Dermis microvascular lymphatic vessel endothelial cell (primary cell): ENCODE data around the gene ZBTB3. TPM values are rescaled to one million over a fixed set of nuclear protein-coding genes. Genes with fewer than 3 reads are reported as not detected.
"Not testable (repeated sequence)": the region's sequence is repeated elsewhere in the genome, so short reads cannot be mapped to it uniquely, and the experiment has no call there.

Experiments
- DNase-seq, 2 donors: peaks; one replicate each; pipeline versions ENCODE4 v3.0.0 to v3.0.0-alpha.2; 2010; ENCODE audit warnings: low read depth in 2 of 2
- total RNA-seq: library from RNA; depleted of rRNA; stranded (reverse); fragments of >200 nt; gene quantifications from 2 replicates; pipeline ENCODE4 v1.2.1, GENCODE V29; 2014

ZBTB3 gene
- 9.0 and 11.6 TPM in 2 replicates for total RNA-seq

GRCh38 chr11:62753736-62754603, at the start of gene ZBTB3:
TSS of gene ZBTB3 (minus strand) at chr11:62754160. CDS start at chr11:62753664, 496 bp downstream.
- peak; percentile 99 to 100 for DNase-seq

DNA sequence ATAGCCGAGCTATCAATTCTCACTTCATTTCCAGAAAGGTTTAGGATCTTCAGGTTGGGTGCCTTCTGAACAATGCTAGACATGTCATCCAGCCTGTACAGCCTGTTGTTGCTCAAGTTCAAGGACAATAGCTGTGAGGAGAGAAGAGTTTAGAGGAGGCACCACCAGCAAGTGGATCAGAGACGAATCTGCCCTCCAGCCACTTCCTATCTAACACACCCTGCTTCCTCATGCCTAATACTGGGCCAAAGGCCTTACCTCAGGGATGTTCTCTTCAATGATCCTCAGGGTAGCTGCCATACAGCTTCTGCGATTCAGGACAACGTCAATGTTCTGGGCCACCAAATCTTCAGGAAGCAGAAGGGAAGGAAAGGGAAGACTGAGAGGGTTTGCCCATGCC, 47.1 kb upstream of the ZBTB3 start:
- no peak for DNase-seq

DNA sequence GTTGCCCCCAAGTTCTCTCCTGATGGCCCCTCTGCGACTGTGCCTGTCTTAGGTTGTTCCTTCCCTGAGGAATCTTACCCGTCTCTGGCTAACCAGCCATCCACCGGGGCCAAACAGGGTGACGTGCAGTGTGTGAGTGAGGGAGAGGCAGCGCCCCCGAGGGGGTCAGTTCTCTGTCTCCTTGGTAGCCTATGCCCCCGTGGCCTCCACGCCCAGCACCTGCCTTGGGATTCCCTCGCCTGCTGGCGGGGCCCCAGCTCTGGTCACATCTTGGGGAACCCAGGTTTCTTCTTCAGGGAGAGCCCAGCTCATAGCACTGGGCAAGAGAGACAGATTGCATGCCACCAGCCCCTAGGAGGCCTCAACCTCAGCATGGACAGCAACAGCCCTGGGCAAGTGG, 45.5 kb upstream of the ZBTB3 start:
- DNase-seq, result no peak

GRCh38 chr11:62796281-62796680, 42.3 kb upstream of the ZBTB3 start:
- DNase-seq, result no peak

GRCh38 chr11:62794201-62794775, 40.3 kb upstream of the ZBTB3 start:
- no peak for DNase-seq

DNA sequence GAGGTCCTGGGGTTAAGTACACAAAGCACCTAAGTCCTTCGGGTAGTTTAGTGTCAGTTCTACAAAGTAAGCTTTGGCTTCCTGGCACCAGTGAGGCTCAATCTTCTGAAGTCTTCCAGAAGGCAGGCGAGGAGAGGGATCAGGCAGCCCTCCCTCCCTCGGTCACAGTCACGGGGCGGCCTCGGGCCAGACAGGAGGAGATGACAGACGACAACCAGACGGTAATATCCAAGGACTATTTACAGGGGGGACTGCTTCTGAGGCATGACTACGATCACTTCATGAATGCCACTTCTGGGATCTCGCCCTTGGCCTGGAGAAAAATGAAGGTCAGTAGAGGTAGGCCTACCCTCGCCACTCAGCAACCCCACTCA, 38.2 kb upstream of the ZBTB3 start:
- no peak for DNase-seq

- DNase-seq, result peak in 1 of 2 donors; percentile 78
Measured at GRCh38 chr11:62791501-62792201, 37.7 kb upstream of the ZBTB3 start, which contains the start of gene TMEM223. TSS of gene TMEM223 (minus strand) at chr11:62792006. CDS start at chr11:62791994, 12 bp downstream.

GRCh38 chr11:62789576-62789975, 35.6 kb upstream of the ZBTB3 start:
- no peak for DNase-seq

- DNase-seq, result no peak
Measured at GRCh38 chr11:62788991-62789390, 35.0 kb upstream of the ZBTB3 start.

GRCh38 chr11:62787005-62787759, 33.2 kb upstream of the ZBTB3 start, which contains the start of gene TMEM179B:
TSS of gene TMEM179B (plus strand) at chr11:62787402. CDS start at chr11:62787432, 30 bp downstream.
- peak; percentile 93 to 99 for DNase-seq

DNA sequence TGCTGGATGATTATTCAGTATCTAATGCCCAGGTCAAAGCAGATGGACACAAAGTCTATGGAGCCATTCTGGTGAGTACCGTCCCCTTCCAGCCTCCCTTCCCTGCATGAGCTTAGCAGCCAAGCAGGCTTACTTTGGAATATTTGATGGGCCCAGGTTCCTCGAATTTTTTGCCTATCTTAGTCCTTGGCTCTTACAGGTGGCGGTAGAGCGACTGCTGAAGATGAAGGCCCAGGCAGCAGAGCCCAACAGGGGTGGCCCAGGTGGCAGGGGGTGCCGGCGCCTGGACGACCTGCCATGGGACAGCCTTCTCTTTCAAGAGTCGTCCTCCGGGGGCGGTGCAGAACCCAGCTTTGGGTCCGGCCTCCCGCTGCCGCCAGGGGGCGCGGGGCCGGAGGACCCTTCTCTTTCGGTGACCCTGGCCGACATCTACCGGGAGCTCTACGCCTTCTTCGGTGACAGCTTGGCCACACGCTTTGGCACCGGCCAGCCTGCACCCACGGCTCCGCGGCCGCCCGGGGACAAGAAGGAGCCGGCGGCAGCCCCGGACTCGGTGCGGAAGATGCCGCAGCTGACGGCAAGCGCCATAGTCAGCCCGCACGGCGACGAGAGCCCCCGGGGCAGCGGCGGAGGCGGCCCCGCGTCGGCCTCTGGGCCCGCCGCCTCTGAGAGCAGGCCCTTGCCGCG, 32.5 kb upstream of the ZBTB3 start:
- DNase-seq, result peak; percentile 54 to 83

GRCh38 chr11:62782753-62783152, 28.8 kb upstream of the ZBTB3 start:
- no peak for DNase-seq

GRCh38 chr11:62778441-62778840, 24.5 kb upstream of the ZBTB3 start:
- no peak for DNase-seq

DNA sequence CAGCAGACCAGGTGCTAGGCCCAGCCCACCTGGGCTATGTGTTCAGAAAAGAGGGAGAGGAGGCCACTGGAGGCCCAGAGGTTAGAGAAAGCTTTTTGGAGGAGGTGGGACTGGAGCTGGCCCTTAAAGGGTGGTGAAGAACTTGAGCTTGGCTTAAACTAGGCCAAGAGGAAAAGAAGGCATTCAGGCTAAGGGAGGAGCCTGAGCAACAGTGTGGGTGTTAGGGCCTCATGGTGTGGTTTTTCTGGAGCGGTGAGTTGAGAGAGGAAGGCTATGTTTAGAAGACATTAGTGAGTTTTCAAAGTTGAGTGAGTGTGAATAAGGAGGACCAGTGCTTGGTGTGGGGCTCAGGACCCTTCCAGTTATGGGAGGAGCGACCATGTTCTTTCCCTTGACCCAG, 23.4 kb upstream of the ZBTB3 start:
- no peak for DNase-seq

DNA sequence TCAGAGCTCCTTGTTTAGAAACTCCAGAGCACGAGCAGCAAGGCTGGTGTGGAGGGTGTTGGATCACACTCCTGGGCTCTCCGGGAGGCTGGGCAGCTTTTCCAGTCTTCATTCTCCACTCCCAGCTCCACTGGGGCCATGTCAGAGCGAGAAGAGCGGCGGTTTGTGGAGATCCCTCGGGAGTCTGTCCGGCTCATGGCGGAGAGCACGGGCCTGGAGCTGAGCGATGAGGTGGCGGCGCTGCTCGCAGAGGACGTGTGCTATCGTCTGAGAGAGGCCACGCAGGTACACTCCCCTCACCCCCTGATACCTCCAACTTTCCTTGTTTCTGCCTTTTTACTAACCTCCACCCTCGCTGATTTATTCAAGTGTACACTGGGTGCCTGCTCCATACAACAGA, 21.7 kb upstream of the ZBTB3 start:
- no peak for DNase-seq

DNA sequence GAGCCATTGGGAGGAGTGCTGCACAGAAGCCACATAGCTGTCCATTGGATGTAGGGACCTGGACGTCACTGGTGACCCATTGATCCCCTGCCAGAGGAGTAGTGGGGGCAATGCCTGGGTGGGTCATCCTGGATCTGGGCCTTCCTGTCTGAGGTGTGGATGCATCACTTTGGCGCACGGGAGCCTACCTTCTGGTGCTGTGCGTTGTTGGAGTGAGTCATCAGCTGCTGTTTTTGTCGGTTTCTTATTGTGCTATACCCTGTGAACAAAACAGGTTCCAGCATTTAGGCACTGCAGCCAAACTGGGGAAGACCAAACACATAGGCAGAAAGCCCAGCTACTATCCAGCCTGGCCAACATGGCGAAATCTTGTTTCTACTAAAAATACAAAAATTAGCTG, 20.4 kb upstream of the ZBTB3 start:
- DNase-seq, result peak in 1 of 2 donors; percentile 59

DNA sequence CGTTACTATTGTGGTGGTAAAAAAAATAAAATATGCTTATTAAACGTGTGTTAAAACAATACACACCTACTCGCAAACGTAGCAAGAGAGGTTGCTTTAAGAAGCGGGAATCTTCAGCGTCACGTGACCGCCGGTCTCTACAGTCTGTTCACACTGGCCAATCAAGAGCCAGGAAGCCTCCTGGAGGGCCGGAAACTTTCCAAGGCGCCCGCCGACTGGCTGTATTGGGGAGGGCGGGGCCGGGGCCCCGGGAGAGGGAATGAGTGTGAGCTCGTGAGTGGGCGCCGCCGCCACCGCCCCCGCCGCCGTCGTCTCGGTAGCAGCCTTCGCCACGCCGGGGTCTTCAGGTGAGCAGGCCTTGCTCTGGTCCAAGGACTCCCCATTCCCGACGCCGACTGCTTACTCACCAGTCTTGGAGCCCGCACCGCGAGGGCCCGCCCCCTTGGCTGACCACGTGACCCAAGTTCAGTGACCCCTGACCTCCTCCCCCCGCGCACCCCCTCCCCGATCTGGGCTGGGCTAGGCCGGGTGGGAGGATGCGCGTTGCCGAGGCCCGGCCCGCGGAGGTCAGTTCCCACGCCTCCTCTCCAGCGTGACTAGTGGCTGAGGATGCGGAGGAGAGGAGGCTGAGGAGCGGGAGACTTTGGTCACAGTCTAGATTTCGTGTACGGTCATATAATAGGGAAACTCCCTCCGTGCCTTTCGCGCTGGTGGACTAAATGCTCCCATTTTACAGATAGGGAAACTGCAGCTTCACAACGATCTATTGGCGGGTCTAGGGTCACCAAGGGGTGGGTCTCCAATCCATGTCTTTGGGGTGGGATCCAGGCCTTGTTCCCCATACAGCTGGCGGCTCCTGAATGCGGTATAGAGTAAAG, 17.4 kb upstream of the ZBTB3 start, which contains the start of gene TAF6L:
TAF6L (plus strand) TSS at position 253 of the 878 bp plus-strand sequence. CDS start 4,388 bp downstream, outside the sequence.
- DNase-seq, result peak; percentile 89 to 98

- DNase-seq, result no peak
Measured at GRCh38 chr11:62770778-62771143, 16.8 kb upstream of the ZBTB3 start.

DNA sequence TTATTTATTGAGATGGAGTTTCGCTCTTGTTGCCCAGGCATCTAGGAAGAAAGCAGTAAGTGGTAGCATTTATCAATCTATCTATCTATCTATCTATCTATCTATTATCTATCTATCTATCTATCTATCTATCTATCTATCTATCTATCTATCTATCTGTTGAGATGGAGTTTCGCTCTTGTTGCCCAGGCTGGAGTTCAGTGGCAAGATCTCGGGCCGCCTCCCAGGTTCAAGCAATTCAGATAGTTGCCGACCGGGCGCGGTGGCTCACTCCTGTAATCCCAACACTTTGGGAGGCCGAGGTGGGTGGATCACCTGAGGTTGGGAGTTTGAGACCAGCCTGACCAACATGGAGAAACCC, 6.9 kb upstream of the ZBTB3 start:
- not testable (repeated sequence) for DNase-seq
